MCF 10A (cell line): Measurements from ENCODE around the gene CCR7. TPM values are rescaled to one million over a fixed set of nuclear protein-coding genes. Genes with fewer than 3 reads are reported as not detected.

ENCODE experiments used
- BruUV-seq: library from RNA; stranded (reverse); fragments of 400-500 nt; replicated peaks from 2 replicates; lab custom pipeline; 2021; lab: Mats Ljungman, UMichigan
- CTCF ChIA-PET: fragments of 300-600 bp; sonication (Branson Sonifier 250); formaldehyde crosslinking; extraction: SDS; loops from one replicate; lab custom pipeline; 2021; ENCODE audit warnings: antibody characterized with exemption, inconsistent platforms; lab: Yijun Ruan, JAX
- POLR2A ChIA-PET: fragments of 300-600, 350-650 bp; sonication (Branson Sonifier 250); formaldehyde crosslinking; extraction: SDS; loops from one replicate; lab custom pipeline; 2020; ENCODE audit warnings: antibody characterized with exemption, inconsistent platforms; lab: Yijun Ruan, JAX
- DNase-seq: peaks from one replicate; pipeline ENCODE4 v3.0.0-alpha.2; 2018; ENCODE audit not compliant: unreplicated experiment
- H3K27ac Mint-ChIP-seq: one replicate; pipeline ENCODE4 v1.8.0; 2022; ENCODE audit warnings: mild to moderate bottlenecking, low read depth, mixed read lengths; ENCODE audit not compliant: unreplicated experiment
- H3K27me3 Mint-ChIP-seq: one replicate; pipeline ENCODE4 v1.8.0; 2022; ENCODE audit warnings: mixed read lengths; ENCODE audit not compliant: insufficient read depth, unreplicated experiment
- H3K36me3 Mint-ChIP-seq: one replicate; pipeline ENCODE4 v1.8.0; 2022; ENCODE audit warnings: mild to moderate bottlenecking, moderate library complexity, mixed read lengths; ENCODE audit not compliant: insufficient read depth, unreplicated experiment
- H3K4me1 Mint-ChIP-seq: one replicate; pipeline ENCODE4 v1.8.0; 2022; ENCODE audit warnings: mixed read lengths; ENCODE audit not compliant: insufficient read depth, unreplicated experiment
- H3K4me3 Mint-ChIP-seq: one replicate; pipeline ENCODE4 v1.8.0; 2022; ENCODE audit warnings: mild to moderate bottlenecking, moderate library complexity, mixed read lengths; ENCODE audit not compliant: unreplicated experiment
- H3K9me3 Mint-ChIP-seq: one replicate; pipeline ENCODE4 v1.8.0; 2022; ENCODE audit warnings: mixed read lengths; ENCODE audit not compliant: unreplicated experiment
- intact Hi-C: fragments of 100-400 bp; cut with micrococcal nuclease; formaldehyde crosslinking; loops from 2 replicates; pipeline ENCODE4 v1.14.1; 2022
- total RNA-seq: library from RNA; stranded (reverse); gene quantifications from 2 replicates; pipeline ENCODE4 v1.2.3, GENCODE V29; 2022
- TF ChIP-seq, protein P1 (sequence below): fragments of 200-600 bp; IDR thresholded peaks from one replicate; pipeline ENCODE4 v1.8.0; 2022; ENCODE audit warnings: antibody characterized with exemption, mild to moderate bottlenecking; ENCODE audit not compliant: unreplicated experiment

The CCR7 gene
- total RNA-seq, 1 experiment from 2014 or later = not detected

DNA sequence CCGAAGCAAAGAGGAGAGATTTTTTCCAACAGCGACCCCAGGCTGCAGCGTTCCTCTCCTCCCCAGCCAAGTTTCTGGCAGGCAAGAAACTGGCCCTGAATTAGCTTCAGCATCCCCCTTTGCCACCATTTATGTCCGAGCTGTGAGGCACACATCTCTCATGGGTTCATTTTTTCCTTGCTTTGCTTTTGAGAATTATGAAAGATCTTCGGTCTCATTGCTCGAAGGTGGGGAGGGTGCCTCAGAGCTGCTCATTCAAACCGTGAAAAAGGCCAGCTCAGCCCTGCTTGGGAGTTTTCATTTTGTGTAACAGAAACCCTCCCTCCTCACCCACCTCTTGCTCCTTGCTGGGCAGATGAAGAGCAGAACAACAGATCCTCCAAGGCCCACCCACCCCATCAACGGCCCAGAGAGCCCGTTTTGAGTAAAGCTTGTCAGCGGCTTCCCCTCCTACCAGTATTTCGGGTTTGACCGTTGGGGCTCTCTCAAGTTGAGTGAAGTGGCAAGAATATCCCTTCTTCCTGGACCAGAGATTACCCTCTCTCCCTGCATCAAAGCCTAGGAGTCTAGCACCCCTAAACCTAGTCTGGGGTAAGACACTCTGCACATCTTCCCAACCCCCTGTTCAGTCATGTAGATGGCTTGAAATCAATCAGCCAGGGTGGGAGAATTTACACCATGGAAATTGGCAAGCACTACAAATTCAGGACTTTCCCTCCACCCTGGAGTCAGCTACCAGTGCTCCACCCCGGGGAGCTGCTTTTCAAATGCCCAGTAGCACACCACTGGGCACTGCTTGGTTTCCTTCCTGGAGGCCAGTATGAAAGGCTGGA, 1.8 kb downstream of the CCR7 start:
- H3K27me3 Mint-ChIP-seq = peaks cover 46% of the 10 kb centered on the region
- H3K27ac Mint-ChIP-seq = no peak overlapping the region
- intact Hi-C loops = no loop called here
- TF ChIP-seq, protein P1, sequence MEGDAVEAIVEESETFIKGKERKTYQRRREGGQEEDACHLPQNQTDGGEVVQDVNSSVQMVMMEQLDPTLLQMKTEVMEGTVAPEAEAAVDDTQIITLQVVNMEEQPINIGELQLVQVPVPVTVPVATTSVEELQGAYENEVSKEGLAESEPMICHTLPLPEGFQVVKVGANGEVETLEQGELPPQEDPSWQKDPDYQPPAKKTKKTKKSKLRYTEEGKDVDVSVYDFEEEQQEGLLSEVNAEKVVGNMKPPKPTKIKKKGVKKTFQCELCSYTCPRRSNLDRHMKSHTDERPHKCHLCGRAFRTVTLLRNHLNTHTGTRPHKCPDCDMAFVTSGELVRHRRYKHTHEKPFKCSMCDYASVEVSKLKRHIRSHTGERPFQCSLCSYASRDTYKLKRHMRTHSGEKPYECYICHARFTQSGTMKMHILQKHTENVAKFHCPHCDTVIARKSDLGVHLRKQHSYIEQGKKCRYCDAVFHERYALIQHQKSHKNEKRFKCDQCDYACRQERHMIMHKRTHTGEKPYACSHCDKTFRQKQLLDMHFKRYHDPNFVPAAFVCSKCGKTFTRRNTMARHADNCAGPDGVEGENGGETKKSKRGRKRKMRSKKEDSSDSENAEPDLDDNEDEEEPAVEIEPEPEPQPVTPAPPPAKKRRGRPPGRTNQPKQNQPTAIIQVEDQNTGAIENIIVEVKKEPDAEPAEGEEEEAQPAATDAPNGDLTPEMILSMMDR = no peak
- CTCF ChIA-PET = interaction anchor here (0.6 to 1.6 kb wide), 4 partner anchors 9 to 260 kb away, joined by 3 to 4 read pairs (median 4); partner anchors contain the start of gene TOP2A
- DNase-seq = no peak
- POLR2A ChIA-PET = interaction anchor here (0.5 to 0.6 kb wide), 2 partner anchors 89 to 93 kb away, joined by 3 read pairs; no protein-coding TSS in a partner anchor
- H3K4me1 Mint-ChIP-seq = peaks cover 6% of the 10 kb centered on the region
- no TSS peak for BruUV-seq
- no peaks in the 10 kb centered on the region for H3K36me3 Mint-ChIP-seq
- H3K4me3 Mint-ChIP-seq = no peak overlapping the region
- H3K9me3 Mint-ChIP-seq = no peaks in the 10 kb centered on the region

DNA sequence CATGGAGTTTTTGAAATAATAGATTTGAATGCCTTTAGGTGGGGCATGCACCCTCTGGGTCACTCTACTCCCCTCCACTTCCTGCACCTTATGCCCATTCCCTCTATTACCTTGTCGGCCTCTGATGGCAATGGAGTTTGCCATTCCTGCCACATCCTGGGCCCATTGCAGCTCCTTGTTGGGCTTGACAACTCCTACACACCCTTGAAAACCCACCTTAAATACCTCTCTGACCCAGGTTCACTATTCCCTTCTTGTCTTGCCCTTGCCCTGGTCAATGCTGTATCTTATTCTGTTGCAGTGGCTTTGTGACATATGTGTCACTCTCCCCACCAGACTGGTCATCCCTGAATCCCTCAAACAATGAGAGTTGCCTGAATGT, 2.4 kb downstream of the CCR7 start:
- intact Hi-C loops = no loop called here
- no peak overlapping the region for H3K27ac Mint-ChIP-seq
- CTCF ChIA-PET = interaction anchor here (0.6 to 1.6 kb wide), 3 partner anchors 145 to 260 kb away, joined by 3 to 4 read pairs (median 4); partner anchors contain the start of gene TOP2A
- peaks cover 46% of the 10 kb centered on the region for H3K27me3 Mint-ChIP-seq
- peaks cover 6% of the 10 kb centered on the region for H3K4me1 Mint-ChIP-seq
- BruUV-seq = no TSS peak
- H3K9me3 Mint-ChIP-seq = no peaks in the 10 kb centered on the region
- POLR2A ChIA-PET = interaction anchor here (1.2 kb wide), 1 partner anchor 92 kb away, joined by 4 read pairs; no protein-coding TSS in a partner anchor
- H3K36me3 Mint-ChIP-seq = no peaks in the 10 kb centered on the region
- TF ChIP-seq, protein P1 = no peak
- DNase-seq = no peak
- no peak overlapping the region for H3K4me3 Mint-ChIP-seq

DNA sequence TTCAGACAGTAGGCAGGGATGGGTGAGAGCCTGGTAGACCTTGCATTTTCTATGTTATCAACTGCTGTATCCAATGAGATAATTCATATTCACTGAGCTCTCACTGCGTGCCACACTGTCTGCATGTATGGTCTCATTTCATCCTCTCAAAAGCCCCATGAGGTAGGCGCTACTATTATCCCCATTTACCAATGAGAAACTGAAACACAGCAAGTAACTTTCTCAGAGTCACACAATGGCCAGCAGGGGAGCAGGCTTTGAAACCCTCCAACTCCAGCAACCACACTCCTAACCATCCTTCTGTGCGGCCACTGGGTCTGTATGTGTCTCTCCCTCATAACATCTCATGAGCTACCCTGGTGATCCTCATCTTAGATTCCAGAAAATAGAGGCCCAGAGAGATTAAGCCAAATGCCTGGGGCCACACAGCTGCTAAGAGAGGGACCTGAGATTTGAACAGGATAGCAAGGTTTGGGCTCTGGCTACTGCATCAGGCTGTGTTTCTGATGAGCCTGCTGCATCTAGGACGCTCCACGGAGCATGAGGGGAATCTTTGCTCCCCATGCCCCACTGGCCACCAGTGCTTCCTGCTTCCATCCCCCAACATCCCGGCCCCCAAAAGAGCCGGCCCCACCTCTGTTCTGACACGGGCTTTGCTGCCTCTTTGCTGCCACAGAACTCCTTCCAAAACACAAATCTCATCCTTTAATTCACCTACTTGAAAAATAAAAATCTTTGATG, 3.2 kb downstream of the CCR7 start:
- intact Hi-C loops = no loop called here
- H3K27me3 Mint-ChIP-seq = peaks cover 46% of the 10 kb centered on the region
- TF ChIP-seq, protein P1 = no peak
- BruUV-seq = no TSS peak
- peaks cover 6% of the 10 kb centered on the region for H3K4me1 Mint-ChIP-seq
- CTCF ChIA-PET = interaction anchor here (0.9 to 4.7 kb wide), 7 partner anchors 9 to 259 kb away, joined by 3 to 90 read pairs (median 4); no protein-coding TSS in a partner anchor
- DNase-seq = no peak
- H3K9me3 Mint-ChIP-seq = no peaks in the 10 kb centered on the region
- POLR2A ChIA-PET = interaction anchor here (0.5 to 2.3 kb wide), 4 partner anchors 19 to 121 kb away, joined by 3 to 7 read pairs (median 4); no protein-coding TSS in a partner anchor
- H3K36me3 Mint-ChIP-seq = no peaks in the 10 kb centered on the region
- no peak overlapping the region for H3K27ac Mint-ChIP-seq
- no peak overlapping the region for H3K4me3 Mint-ChIP-seq
